Lower leg skin (tissue), 4 donors: ENCODE data around the gene ALDH1A2. TPM values are rescaled to one million over a fixed set of nuclear protein-coding genes. Genes with fewer than 3 reads are reported as not detected.

Source experiments
- DNase-seq, 2 donors: peaks; one replicate each; pipeline ENCODE4 v3.0.0-alpha.2; 2019; ENCODE audit warnings: low spot score in 2 of 2
- H3K4me3 ChIP-seq: fragments of 200-600 bp; sonication (generic); 2 replicates; pipeline ENCODE4 v1.5.1; 2017; ENCODE audit warnings: mild to moderate bottlenecking, low read depth; ENCODE audit not compliant: poor library complexity, severe bottlenecking
- POLR2A ChIP-seq, 2 donors: fragments of 450-650 bp; IDR thresholded peaks; one replicate each; pipeline ENCODE4 v1.6.1; 2016 to 2017; ENCODE audit warnings: antibody characterized with exemption in 2 of 2, mild to moderate bottlenecking in 1 of 2, moderate library complexity in 1 of 2
- WGBS, 2 donors: methylation state at CpG; one replicate each; pipeline ENCODE4 v1.1.5; 2018; 5-methylcytosine and 5-hydroxymethylcytosine counted together
- intact Hi-C: fragments of 100-400 bp; cut with DNase I; formaldehyde crosslinking; loops from one replicate; pipeline ENCODE4 v1.15.0; 2023; ENCODE audit warnings: low total_unique reads
- total RNA-seq, 4 donors: library from RNA; depleted of rRNA; stranded (reverse); fragments of >200 nt; gene quantifications; one replicate each; pipeline ENCODE4 v1.1.0, GENCODE V29; 2016
- TF ChIP-seq, protein P1 (sequence below), 3 donors: fragments of 450-650 bp; IDR thresholded peaks; one replicate each; pipeline ENCODE4 v1.5.1; 2016; ENCODE audit warnings: antibody characterized with exemption in 3 of 3, mild to moderate bottlenecking in 3 of 3, moderate library complexity in 2 of 3

The ALDH1A2 gene
- total RNA-seq, 4 donors from 2014 or later = 1.2 to 6.0 (median 2.3) TPM

DNA sequence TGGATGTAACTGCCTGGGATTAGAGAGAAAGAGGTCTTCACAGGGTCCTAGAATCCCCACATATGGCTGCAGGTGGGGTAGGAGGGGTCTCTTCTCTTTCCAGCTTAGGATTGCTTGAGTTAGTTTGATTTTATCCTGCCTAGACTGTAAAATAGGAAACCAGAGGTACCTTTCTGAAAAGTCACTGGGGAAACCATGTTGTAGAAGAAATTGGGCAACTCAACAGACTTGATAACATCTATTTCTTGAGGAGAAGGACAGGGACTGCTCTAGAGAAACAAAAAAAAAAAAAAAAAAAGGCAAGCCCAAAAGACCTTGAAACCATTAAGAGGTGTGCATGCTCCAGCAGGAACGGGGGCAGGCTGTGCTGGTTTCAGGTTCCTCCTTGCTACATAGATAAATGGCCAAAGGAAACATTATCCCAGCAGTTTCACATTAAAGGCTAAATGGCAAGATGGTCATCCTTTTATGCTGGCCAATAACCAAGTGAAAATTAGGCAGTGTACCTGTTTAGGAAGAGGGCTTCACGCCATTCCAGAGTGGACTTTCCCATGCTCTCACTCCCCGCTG is 116.1 kb downstream of the ALDH1A2 start:
- WGBS, 2 donors = 83 to 95% methylated on average over 3 of the region's 3 CpGs
- no peak for DNase-seq
- TF ChIP-seq POLR2A (IDR thresholded peaks at IDR 0.05) = no peak
- TF ChIP-seq, protein P1, sequence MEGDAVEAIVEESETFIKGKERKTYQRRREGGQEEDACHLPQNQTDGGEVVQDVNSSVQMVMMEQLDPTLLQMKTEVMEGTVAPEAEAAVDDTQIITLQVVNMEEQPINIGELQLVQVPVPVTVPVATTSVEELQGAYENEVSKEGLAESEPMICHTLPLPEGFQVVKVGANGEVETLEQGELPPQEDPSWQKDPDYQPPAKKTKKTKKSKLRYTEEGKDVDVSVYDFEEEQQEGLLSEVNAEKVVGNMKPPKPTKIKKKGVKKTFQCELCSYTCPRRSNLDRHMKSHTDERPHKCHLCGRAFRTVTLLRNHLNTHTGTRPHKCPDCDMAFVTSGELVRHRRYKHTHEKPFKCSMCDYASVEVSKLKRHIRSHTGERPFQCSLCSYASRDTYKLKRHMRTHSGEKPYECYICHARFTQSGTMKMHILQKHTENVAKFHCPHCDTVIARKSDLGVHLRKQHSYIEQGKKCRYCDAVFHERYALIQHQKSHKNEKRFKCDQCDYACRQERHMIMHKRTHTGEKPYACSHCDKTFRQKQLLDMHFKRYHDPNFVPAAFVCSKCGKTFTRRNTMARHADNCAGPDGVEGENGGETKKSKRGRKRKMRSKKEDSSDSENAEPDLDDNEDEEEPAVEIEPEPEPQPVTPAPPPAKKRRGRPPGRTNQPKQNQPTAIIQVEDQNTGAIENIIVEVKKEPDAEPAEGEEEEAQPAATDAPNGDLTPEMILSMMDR (IDR thresholded peaks at IDR 0.05) = no peak
- no peak overlapping the region for H3K4me3 ChIP-seq
- intact Hi-C loops = no loop called here

DNA sequence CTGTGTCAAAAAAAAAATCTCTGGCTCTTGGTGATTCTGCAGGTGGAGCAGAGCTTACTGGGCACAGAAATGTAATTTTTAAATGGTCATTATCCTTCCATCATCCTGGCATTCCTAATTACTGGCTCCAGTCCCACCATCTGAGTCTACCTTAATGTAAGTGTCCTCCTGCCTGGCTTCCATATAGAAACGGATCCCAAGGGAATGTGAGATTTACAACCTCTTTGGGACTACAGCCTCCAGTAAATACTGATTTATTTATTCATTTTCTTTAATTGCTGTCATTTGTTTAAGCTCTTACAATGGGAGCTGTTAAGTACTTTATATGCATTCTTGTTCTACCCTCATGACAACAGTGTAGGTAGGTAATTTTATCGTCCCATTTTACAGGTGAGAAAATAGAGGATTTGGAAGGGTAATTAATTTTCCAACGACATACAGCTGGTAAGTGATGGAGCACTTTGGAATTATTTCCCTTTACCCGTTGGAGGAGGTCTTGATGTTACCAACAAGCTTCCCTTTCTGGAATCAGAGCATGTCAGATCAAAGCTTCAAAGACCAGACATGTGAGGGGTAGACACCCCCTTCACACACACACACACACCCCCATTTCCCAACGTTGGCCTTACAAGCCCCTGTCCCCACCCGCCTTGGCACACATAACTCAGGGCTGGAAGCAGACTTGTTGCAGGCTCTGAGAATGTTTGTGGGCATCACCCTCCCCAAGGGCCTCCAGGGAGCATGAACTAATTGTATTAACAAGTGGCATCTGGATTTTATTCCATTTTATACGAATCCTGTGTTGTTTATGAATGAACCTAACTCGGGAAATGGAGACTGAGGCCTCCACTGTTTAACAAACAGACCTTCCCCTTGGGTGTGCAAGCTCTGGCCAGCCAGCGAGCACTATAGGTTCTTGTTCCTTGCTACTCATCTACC is 116.9 kb downstream of the ALDH1A2 start:
- WGBS, 2 donors = 56 to 69% methylated on average over 9 of the region's 9 CpGs
- no peak for DNase-seq
- no peak for TF ChIP-seq POLR2A (IDR thresholded peaks at IDR 0.05)
- TF ChIP-seq, protein P1 (IDR thresholded peaks at IDR 0.05) = no peak
- no peak overlapping the region for H3K4me3 ChIP-seq
- intact Hi-C loops = no loop called here

- no peak for DNase-seq
- H3K4me3 ChIP-seq = no peak overlapping the region
- 55 to 57% methylated on average over 3 of the region's 3 CpGs for WGBS, 2 donors
- intact Hi-C loops = no loop called here
- TF ChIP-seq POLR2A (IDR thresholded peaks at IDR 0.05) = no peak
- TF ChIP-seq, protein P1 (IDR thresholded peaks at IDR 0.05) = no peak
Measured at GRCh38 chr15:57947781-57948180, 117.7 kb downstream of the ALDH1A2 start.

DNA sequence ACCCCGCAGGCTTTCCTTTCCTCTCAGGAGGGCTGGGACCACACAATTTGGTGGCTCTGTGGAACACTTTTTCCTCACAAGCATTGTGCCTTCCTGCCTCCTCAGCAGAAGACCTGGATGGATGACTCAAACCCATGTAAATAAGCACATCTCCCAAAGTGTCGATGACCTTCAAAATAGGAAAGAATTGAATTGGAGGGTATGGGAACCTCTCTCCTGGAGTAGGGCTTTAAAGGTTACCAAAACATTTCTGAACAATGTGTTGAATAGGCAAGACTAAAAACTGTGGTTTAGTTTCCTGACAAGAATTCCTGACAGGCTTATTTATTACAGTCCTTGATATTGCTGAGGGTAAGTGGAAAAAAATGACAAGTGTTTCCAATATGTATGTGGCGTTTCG is 118.2 kb downstream of the ALDH1A2 start:
- TF ChIP-seq, protein P1 (IDR thresholded peaks at IDR 0.05) = no peak
- TF ChIP-seq POLR2A (IDR thresholded peaks at IDR 0.05) = no peak
- no peak for DNase-seq
- intact Hi-C loops = no loop called here

DNA sequence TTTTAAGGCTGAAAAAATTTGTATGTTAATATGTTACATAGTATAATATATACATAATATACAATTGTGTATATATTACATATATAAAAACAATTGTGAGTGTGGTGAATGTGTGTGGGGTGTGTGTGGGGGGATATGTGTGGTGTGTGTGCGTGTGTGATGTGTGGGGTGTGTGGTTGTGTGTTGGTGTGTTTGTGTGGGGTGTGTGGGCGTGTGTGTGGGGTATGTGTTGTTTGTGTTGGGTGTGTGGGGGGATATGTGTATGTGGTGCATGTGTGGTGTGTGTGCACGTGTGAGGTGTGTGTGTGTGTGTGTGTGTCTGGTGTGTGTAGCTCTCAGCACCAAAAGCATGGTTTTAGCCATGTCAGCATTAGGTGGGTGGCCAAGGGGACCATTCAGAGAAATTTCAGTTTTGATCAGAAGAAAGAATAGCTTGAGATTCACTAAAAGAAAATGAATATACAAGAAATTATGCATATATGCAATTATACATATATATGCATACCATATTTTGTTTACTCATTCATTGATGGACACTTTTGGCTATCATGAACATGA is 118.9 kb downstream of the ALDH1A2 start:
- no peak for TF ChIP-seq POLR2A (IDR thresholded peaks at IDR 0.05)
- TF ChIP-seq, protein P1 (IDR thresholded peaks at IDR 0.05) = no peak
- no peak overlapping the region for H3K4me3 ChIP-seq
- intact Hi-C loops = no loop called here
- no peak for DNase-seq
- WGBS, 2 donors = 76 to 90% methylated on average over 3 of the region's 3 CpGs

More for the DNA sequence above, 118.2 kb downstream of the ALDH1A2 start:
- no peak overlapping the region for H3K4me3 ChIP-seq
- WGBS, 2 donors = 71% methylated on average over 4 of the region's 4 CpGs
